GM19193 (cell line): ENCODE results near the gene URB1.

ENCODE experiments used
- POLR2A ChIP-seq: IDR thresholded peaks from 4 replicates; pipeline ENCODE4 v1.6.1; 2011; ENCODE audit not compliant: insufficient read depth, insufficient read length; ENCODE audit errors: extremely low read depth

Gene URB1

GRCh38 chr21:32360401-32360975 lies 32.3 kb downstream of the URB1 start:
- no peak for TF ChIP-seq POLR2A

- no peak for TF ChIP-seq POLR2A
Observed at GRCh38 chr21:32359719-32360260, 33.0 kb downstream of the URB1 start.

- TF ChIP-seq POLR2A: no peak
Observed at GRCh38 chr21:32356874-32357395, 35.9 kb downstream of the URB1 start.

- TF ChIP-seq POLR2A: no peak
Observed at GRCh38 chr21:32353002-32353711, 39.7 kb downstream of the URB1 start.

GRCh38 chr21:32352526-32352925 lies 40.3 kb downstream of the URB1 start:
- no peak for TF ChIP-seq POLR2A

GRCh38 chr21:32351428-32351827 lies 41.4 kb downstream of the URB1 start:
- no peak for TF ChIP-seq POLR2A

GRCh38 chr21:32350981-32351380 lies 41.8 kb downstream of the URB1 start:
- no peak for TF ChIP-seq POLR2A

GRCh38 chr21:32350211-32350980 lies 42.4 kb downstream of the URB1 start:
- TF ChIP-seq POLR2A: no peak

GRCh38 chr21:32349333-32349944 lies 43.4 kb downstream of the URB1 start:
- TF ChIP-seq POLR2A: no peak

GRCh38 chr21:32348604-32349332 lies 44.0 kb downstream of the URB1 start:
- TF ChIP-seq POLR2A: no peak

- no peak for TF ChIP-seq POLR2A
Observed at GRCh38 chr21:32347977-32348376, 44.8 kb downstream of the URB1 start.

- TF ChIP-seq POLR2A: no peak
Observed at GRCh38 chr21:32347351-32347750, 45.5 kb downstream of the URB1 start.

- no peak for TF ChIP-seq POLR2A
Observed at GRCh38 chr21:32346951-32347350, 45.9 kb downstream of the URB1 start.

- no peak for TF ChIP-seq POLR2A
Observed at GRCh38 chr21:32340863-32341848, 51.7 kb downstream of the URB1 start.
